Neural cell (in vitro differentiated cells): ENCODE measurements around the gene MRPL52.

Experiments
- CTCF ChIP-seq: fragments of 450-650 bp; IDR thresholded peaks from 2 replicates; pipeline ENCODE4 v1.5.1; 2014; ENCODE audit warnings: antibody characterized with exemption, mild to moderate bottlenecking, moderate library complexity; ENCODE audit not compliant: poor library complexity, severe bottlenecking
- TF ChIP-seq, protein P1 (sequence below): IDR thresholded peaks from 2 replicates; pipeline ENCODE4 v1.6.1; 2012; ENCODE audit warnings: borderline replicate concordance

GRCh38 chr14:22844221-22845102 lies 14.8 kb downstream of the MRPL52 start:
- no peak for TF ChIP-seq CTCF
- TF ChIP-seq, protein P1, sequence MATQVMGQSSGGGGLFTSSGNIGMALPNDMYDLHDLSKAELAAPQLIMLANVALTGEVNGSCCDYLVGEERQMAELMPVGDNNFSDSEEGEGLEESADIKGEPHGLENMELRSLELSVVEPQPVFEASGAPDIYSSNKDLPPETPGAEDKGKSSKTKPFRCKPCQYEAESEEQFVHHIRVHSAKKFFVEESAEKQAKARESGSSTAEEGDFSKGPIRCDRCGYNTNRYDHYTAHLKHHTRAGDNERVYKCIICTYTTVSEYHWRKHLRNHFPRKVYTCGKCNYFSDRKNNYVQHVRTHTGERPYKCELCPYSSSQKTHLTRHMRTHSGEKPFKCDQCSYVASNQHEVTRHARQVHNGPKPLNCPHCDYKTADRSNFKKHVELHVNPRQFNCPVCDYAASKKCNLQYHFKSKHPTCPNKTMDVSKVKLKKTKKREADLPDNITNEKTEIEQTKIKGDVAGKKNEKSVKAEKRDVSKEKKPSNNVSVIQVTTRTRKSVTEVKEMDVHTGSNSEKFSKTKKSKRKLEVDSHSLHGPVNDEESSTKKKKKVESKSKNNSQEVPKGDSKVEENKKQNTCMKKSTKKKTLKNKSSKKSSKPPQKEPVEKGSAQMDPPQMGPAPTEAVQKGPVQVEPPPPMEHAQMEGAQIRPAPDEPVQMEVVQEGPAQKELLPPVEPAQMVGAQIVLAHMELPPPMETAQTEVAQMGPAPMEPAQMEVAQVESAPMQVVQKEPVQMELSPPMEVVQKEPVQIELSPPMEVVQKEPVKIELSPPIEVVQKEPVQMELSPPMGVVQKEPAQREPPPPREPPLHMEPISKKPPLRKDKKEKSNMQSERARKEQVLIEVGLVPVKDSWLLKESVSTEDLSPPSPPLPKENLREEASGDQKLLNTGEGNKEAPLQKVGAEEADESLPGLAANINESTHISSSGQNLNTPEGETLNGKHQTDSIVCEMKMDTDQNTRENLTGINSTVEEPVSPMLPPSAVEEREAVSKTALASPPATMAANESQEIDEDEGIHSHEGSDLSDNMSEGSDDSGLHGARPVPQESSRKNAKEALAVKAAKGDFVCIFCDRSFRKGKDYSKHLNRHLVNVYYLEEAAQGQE, result no peak
